H9 (cell line): ENCODE results near the gene PCDHGB2. TPM values are rescaled to one million over a fixed set of nuclear protein-coding genes. Genes with fewer than 3 reads are reported as not detected.
"Not testable (repeated sequence)": the region's sequence is repeated elsewhere in the genome, so short reads cannot be mapped to it uniquely, and the experiment has no call there.

Source experiments
- DNase-seq: peaks from one replicate; pipeline ENCODE4 v3.0.0-alpha.2; 2017
- H2AFZ ChIP-seq: one replicate; pipeline ENCODE4 v1.6.1; 2013; ENCODE audit warnings: mild to moderate bottlenecking, low read length, control low read depth, moderate library complexity
- H2AK5ac ChIP-seq: 2 replicates; pipeline ENCODE4 v1.6.1; 2013; ENCODE audit warnings: low read length, control low read depth, mixed read lengths; ENCODE audit not compliant: insufficient read length
- H2BK120ac ChIP-seq: one replicate; pipeline ENCODE4 v1.6.1; 2013; ENCODE audit warnings: low read depth, mild to moderate bottlenecking, low read length, control low read depth, inconsistent platforms; ENCODE audit not compliant: poor library complexity, severe bottlenecking
- H2BK12ac ChIP-seq: 2 replicates; pipeline ENCODE4 v1.6.1; 2013; ENCODE audit warnings: low read length, control low read depth, mixed read lengths, low read depth; ENCODE audit not compliant: insufficient read length
- H2BK15ac ChIP-seq: 2 replicates; pipeline ENCODE4 v1.6.1; 2013; ENCODE audit warnings: low read depth, low read length, control low read depth
- H2BK20ac ChIP-seq: one replicate; pipeline ENCODE4 v1.6.1; 2013; ENCODE audit warnings: low read depth, mild to moderate bottlenecking, low read length, control low read depth, inconsistent platforms; ENCODE audit not compliant: poor library complexity, severe bottlenecking
- H2BK5ac ChIP-seq: 2 replicates; pipeline ENCODE4 v1.6.1; 2013; ENCODE audit warnings: low read length, control low read depth, mixed read lengths; ENCODE audit not compliant: insufficient read length
- H3K14ac ChIP-seq: 2 replicates; pipeline ENCODE4 v1.6.1; 2013; ENCODE audit warnings: low read length, control low read depth; ENCODE audit not compliant: insufficient read depth
- H3K18ac ChIP-seq: 2 replicates; pipeline ENCODE4 v1.6.1; 2013; ENCODE audit warnings: low read depth, mild to moderate bottlenecking, mixed read lengths, low read length, control low read depth; ENCODE audit not compliant: insufficient read length
- H3K23ac ChIP-seq: 2 replicates; pipeline ENCODE4 v1.6.1; 2013; ENCODE audit warnings: low read length, control low read depth, mixed read lengths, low read depth; ENCODE audit not compliant: insufficient read length
- H3K23me2 ChIP-seq: 2 replicates; pipeline ENCODE4 v1.6.1; 2013; ENCODE audit warnings: low read depth, mild to moderate bottlenecking, mixed read lengths, low read length, control low read depth; ENCODE audit not compliant: insufficient read length, poor library complexity, severe bottlenecking
- H3K27ac ChIP-seq: 2 replicates; pipeline ENCODE4 v1.5.1; 2013; ENCODE audit warnings: low read length, control low read depth, mixed read lengths, low read depth; ENCODE audit not compliant: insufficient read length
- H3K27me3 ChIP-seq: 2 replicates; pipeline ENCODE4 v1.6.1; 2013; ENCODE audit warnings: low read length, control low read depth, inconsistent platforms; ENCODE audit not compliant: insufficient read depth
- H3K4ac ChIP-seq: 2 replicates; pipeline ENCODE4 v1.6.1; 2013; ENCODE audit warnings: low read depth, mild to moderate bottlenecking, control low read depth, inconsistent platforms, low read length, moderate library complexity
- H3K4me1 ChIP-seq: 2 replicates; pipeline ENCODE4 v1.6.1; 2013; ENCODE audit warnings: low read length, control low read depth, inconsistent platforms; ENCODE audit not compliant: insufficient read depth
- H3K4me2 ChIP-seq: 2 replicates; pipeline ENCODE4 v1.6.1; 2013; ENCODE audit warnings: low read length, control low read depth, mixed read lengths; ENCODE audit not compliant: insufficient read length, insufficient read depth
- H3K56ac ChIP-seq: 2 replicates; pipeline ENCODE4 v1.6.1; 2013; ENCODE audit warnings: low read depth, mild to moderate bottlenecking, mixed read lengths, low read length, control low read depth; ENCODE audit not compliant: insufficient read length
- H3K79me1 ChIP-seq: 2 replicates; pipeline ENCODE4 v1.6.1; 2013; ENCODE audit warnings: low read depth, mild to moderate bottlenecking, moderate library complexity, low read length, control low read depth, inconsistent platforms; ENCODE audit not compliant: insufficient read depth, poor library complexity, severe bottlenecking
- H3K79me2 ChIP-seq: 2 replicates; pipeline ENCODE4 v1.6.1; 2013; ENCODE audit warnings: low read length, control low read depth, inconsistent platforms; ENCODE audit not compliant: insufficient read depth
- H3K9ac ChIP-seq: 2 replicates; pipeline ENCODE4 v1.6.1; 2013; ENCODE audit warnings: low read length, control low read depth, mixed read lengths; ENCODE audit not compliant: insufficient read length; ENCODE audit errors: extremely low read depth
- H3K9me3 ChIP-seq: one replicate; pipeline ENCODE4 v1.6.1; 2013; ENCODE audit warnings: low read depth, low read length, inconsistent platforms; ENCODE audit not compliant: control insufficient read depth
- H3T11ph ChIP-seq: one replicate; pipeline ENCODE4 v1.6.1; 2013; ENCODE audit warnings: mild to moderate bottlenecking, low read length, control low read depth, inconsistent platforms
- H4K20me1 ChIP-seq: one replicate; pipeline ENCODE4 v1.6.1; 2013; ENCODE audit not compliant: control insufficient read depth, insufficient read length, insufficient read depth
- H4K5ac ChIP-seq: 2 replicates; pipeline ENCODE4 v1.6.1; 2013; ENCODE audit warnings: low read depth, mild to moderate bottlenecking, mixed read lengths, low read length, control low read depth; ENCODE audit not compliant: insufficient read length
- H4K8ac ChIP-seq: replicated peaks from 2 replicates; pipeline ENCODE4 v1.6.1; 2013; ENCODE audit warnings: low read length, control low read depth, mixed read lengths, low read depth; ENCODE audit not compliant: insufficient read length
- H4K91ac ChIP-seq: 2 replicates; pipeline ENCODE4 v1.6.1; 2013; ENCODE audit warnings: low read depth, mild to moderate bottlenecking, moderate library complexity, mixed read lengths, low read length, control low read depth; ENCODE audit not compliant: insufficient read length
- H3K27ac Mint-ChIP-seq, 3 experiments: 2 replicates in 2 of 3; 3 replicates in 1 of 3; pipeline ENCODE4 v1.8.0; 2020 to 2021; ENCODE audit warnings: mixed read lengths in 3 of 3, mild to moderate bottlenecking in 1 of 3, moderate library complexity in 1 of 3
- H3K27me3 Mint-ChIP-seq: 2 replicates; pipeline ENCODE4 v1.8.0; 2021; ENCODE audit warnings: low read depth, mild to moderate bottlenecking, moderate library complexity, mixed read lengths
- H3K36me3 Mint-ChIP-seq, 3 experiments: 2 replicates in 2 of 3; 3 replicates in 1 of 3; pipeline ENCODE4 v1.8.0; 2020 to 2021; ENCODE audit warnings: low read depth in 3 of 3, mixed read lengths in 3 of 3; ENCODE audit not compliant: insufficient read depth in 1 of 3
- H3K4me1 Mint-ChIP-seq, 2 experiments: 2 replicates each; pipeline ENCODE4 v1.8.0; 2020; ENCODE audit warnings: mixed read lengths in 2 of 2
- H3K4me3 Mint-ChIP-seq, 2 experiments: 2 replicates in 1 of 2; 3 replicates in 1 of 2; pipeline ENCODE4 v1.8.0; 2020 to 2021; ENCODE audit warnings: mild to moderate bottlenecking in 2 of 2, mixed read lengths in 2 of 2, moderate library complexity in 1 of 2
- H3K9me3 Mint-ChIP-seq, 2 experiments: 2 replicates in 1 of 2; 3 replicates in 1 of 2; pipeline ENCODE4 v1.8.0; 2020; ENCODE audit warnings: mild to moderate bottlenecking in 2 of 2, mixed read lengths in 2 of 2, moderate library complexity in 1 of 2
- CTCF ChIP-seq: fragments of 200-600 bp; sonication (generic); conservative IDR thresholded peaks from 3 replicates; pipeline ENCODE4 v1.8.0; 2021; ENCODE audit warnings: antibody characterized with exemption, mild to moderate bottlenecking
- WGBS: extraction: QIAGEN DNeasy Blood & Tissue Kit; methylation state at CpG from one replicate; pipeline ENCODE4 v1.1.7; 2013; ENCODE audit warnings: missing lambda C conversion rate, low lambda C conversion rate, mixed read lengths; ENCODE audit not compliant: insufficient read length; ENCODE audit errors: extremely low coverage; 5-methylcytosine and 5-hydroxymethylcytosine counted together
- total RNA-seq: library from RNA; stranded (reverse); gene quantifications from 2 replicates; pipeline ENCODE4 v1.2.1, GENCODE V29; 2021

The PCDHGB2 gene
- total RNA-seq, 1 experiment from 2014 or later, result 3.8 TPM

- Histone ChIP-seq H3K4me1 (no peaks in the 10 kb centered on the region), H3K27ac (no peak overlapping the region), H4K20me1 (no peaks in the 10 kb centered on the region), H3K23ac (no peak overlapping the region), H2BK5ac (no peak overlapping the region), H3K56ac (no peak overlapping the region), H3T11ph (no peak overlapping the region), H3K18ac (no peak overlapping the region), H2BK20ac (no peak overlapping the region), H3K79me1 (no peaks in the 10 kb centered on the region), H3K79me2 (no peaks in the 10 kb centered on the region; the same call in 1 of the 2 replicates), H3K27me3 (no peaks in the 10 kb centered on the region), H3K4me2 (no peak overlapping the region), H2AFZ (no peak overlapping the region), H3K23me2 (no peaks in the 10 kb centered on the region), H2BK15ac (no peak overlapping the region), H2BK120ac (no peak overlapping the region), H3K14ac (no peak overlapping the region), H2AK5ac (no peak overlapping the region), H3K9ac (no peak overlapping the region), H4K5ac (no peak overlapping the region), H4K91ac (no peak overlapping the region), H3K4ac (no peak overlapping the region), H2BK12ac (no peak overlapping the region), H3K9me3 (peaks cover 9% of the 10 kb centered on the region), H4K8ac (no peak overlapping the region)
- H3K4me3 Mint-ChIP-seq, result no peak overlapping the region
- H3K27ac Mint-ChIP-seq, result no peak overlapping the region
- peaks cover 13 to 56% of the 10 kb centered on the region in 2 experiments for H3K9me3 Mint-ChIP-seq
- H3K27me3 Mint-ChIP-seq, result peaks cover 1% of the 10 kb centered on the region; the same call in 1 of the 2 replicates
- TF ChIP-seq CTCF, result no peak
- H3K36me3 Mint-ChIP-seq, result peaks cover 33 to 45% (median 33%) of the 10 kb centered on the region in 3 experiments
- no peak for DNase-seq
- peaks cover 2 to 5% of the 10 kb centered on the region in 2 experiments; a peak in 3 of 4 replicates for H3K4me1 Mint-ChIP-seq
These were observed 46.1 kb upstream of the PCDHGB2 start for GRCh38 chr5:141313711-141314110.

GRCh38 chr5:141316963-141317362 lies 42.8 kb upstream of the PCDHGB2 start:
- not testable (repeated sequence) for H3K9ac ChIP-seq, H2BK5ac ChIP-seq, H2AK5ac ChIP-seq, H3K4me2 ChIP-seq, H2AFZ ChIP-seq, H3K56ac ChIP-seq, H3K27me3 Mint-ChIP-seq, H3K79me1 ChIP-seq, H2BK20ac ChIP-seq, H2BK120ac ChIP-seq, H3K23ac ChIP-seq, H3K4me1 ChIP-seq, H3K4ac ChIP-seq, H3K4me3 Mint-ChIP-seq, H3K18ac ChIP-seq, H3T11ph ChIP-seq, H4K20me1 ChIP-seq, H4K8ac ChIP-seq, H4K5ac ChIP-seq, H3K27ac ChIP-seq, H3K79me2 ChIP-seq, H3K27ac Mint-ChIP-seq, H2BK12ac ChIP-seq, H3K27me3 ChIP-seq, H3K14ac ChIP-seq, H3K23me2 ChIP-seq, DNase-seq, H2BK15ac ChIP-seq, H4K91ac ChIP-seq
- H3K4me1 Mint-ChIP-seq, result peaks cover 9 to 15% of the 10 kb centered on the region in 2 experiments; a peak in 3 of 4 replicates
- no CpG with 5 or more reads among the region's 4 CpGs for WGBS
- H3K36me3 Mint-ChIP-seq, result peaks cover 49 to 62% (median 51%) of the 10 kb centered on the region in 3 experiments
- H3K9me3 ChIP-seq, result peaks cover 22% of the 10 kb centered on the region
- H3K9me3 Mint-ChIP-seq, result peaks cover 39 to 70% of the 10 kb centered on the region in 2 experiments
